NCI-H510A treated with DMSO at 0.1 percent for 48 hours (cell line): ENCODE data around the gene WNT3A.

Source experiments
- DNase-seq: peaks from one replicate; lab custom pipeline; 2025; lab: John Stamatoyannopoulos, UW

WNT3A gene

GRCh38 chr1:227999056-227999930 lies 7.5 kb upstream of the WNT3A start:
- DNase-seq: peak; percentile 49

GRCh38 chr1:228000416-228000815 lies 6.4 kb upstream of the WNT3A start:
- no peak for DNase-seq

GRCh38 chr1:228000836-228001563 lies 5.8 kb upstream of the WNT3A start:
- DNase-seq: no peak

- no peak for DNase-seq
These were observed 4.9 kb upstream of the WNT3A start for GRCh38 chr1:228001738-228002535.

- DNase-seq: no peak
These were observed 4.0 kb upstream of the WNT3A start for GRCh38 chr1:228002792-228003191.

- DNase-seq: no peak
These were observed 3.1 kb upstream of the WNT3A start for GRCh38 chr1:228003461-228004330.

GRCh38 chr1:228004331-228004855 lies 2.4 kb upstream of the WNT3A start:
- no peak for DNase-seq

GRCh38 chr1:228004856-228005462 lies 1.8 kb upstream of the WNT3A start:
- DNase-seq: no peak

GRCh38 chr1:228005511-228006033 lies 1.2 kb upstream of the WNT3A start:
- DNase-seq: no peak

GRCh38 chr1:228006034-228006785 lies 588 bp upstream of the WNT3A start:
- no peak for DNase-seq

- DNase-seq: no peak
These were observed 427 bp downstream of the WNT3A start for GRCh38 chr1:228007049-228007800.

- DNase-seq: no peak
These were observed 1.1 kb downstream of the WNT3A start for GRCh38 chr1:228007801-228008341.

- DNase-seq: no peak
These were observed 1.8 kb downstream of the WNT3A start for GRCh38 chr1:228008391-228009115.

GRCh38 chr1:228009116-228009827 lies 2.5 kb downstream of the WNT3A start:
- no peak for DNase-seq

- DNase-seq: peak; percentile 21
These were observed 3.3 kb downstream of the WNT3A start for GRCh38 chr1:228009828-228010775.

GRCh38 chr1:228010921-228011320 lies 4.1 kb downstream of the WNT3A start:
- DNase-seq: no peak
